RPMI8226 (cell line): ENCODE measurements around the gene EOGT.

Experiments used
- DNase-seq: peaks from one replicate; pipeline ENCODE4 v3.0.0-alpha.2; 2015

Gene EOGT

GRCh38 chr3:68953816-68954444, 59.6 kb downstream of the EOGT start:
- DNase-seq = peak; percentile 30

DNA sequence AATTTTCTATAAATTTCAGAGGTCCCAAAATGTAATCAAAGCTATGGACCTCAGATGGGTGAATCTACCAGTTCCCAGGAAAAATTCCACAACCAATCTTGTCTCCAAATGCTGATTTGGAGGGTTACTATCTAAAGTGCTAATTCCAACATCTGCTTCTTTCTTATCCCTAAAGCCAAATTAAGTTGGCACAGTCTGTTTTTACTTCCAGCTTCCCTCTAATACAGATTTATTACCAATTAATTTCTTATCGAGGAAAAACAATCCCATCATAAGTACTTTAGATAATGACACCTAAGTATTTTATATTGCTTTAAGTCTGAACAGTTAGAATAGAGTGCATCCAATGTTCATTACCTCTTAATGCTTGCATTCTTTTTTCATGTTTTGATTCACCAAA, 68.3 kb downstream of the EOGT start:
- DNase-seq = no peak

DNA sequence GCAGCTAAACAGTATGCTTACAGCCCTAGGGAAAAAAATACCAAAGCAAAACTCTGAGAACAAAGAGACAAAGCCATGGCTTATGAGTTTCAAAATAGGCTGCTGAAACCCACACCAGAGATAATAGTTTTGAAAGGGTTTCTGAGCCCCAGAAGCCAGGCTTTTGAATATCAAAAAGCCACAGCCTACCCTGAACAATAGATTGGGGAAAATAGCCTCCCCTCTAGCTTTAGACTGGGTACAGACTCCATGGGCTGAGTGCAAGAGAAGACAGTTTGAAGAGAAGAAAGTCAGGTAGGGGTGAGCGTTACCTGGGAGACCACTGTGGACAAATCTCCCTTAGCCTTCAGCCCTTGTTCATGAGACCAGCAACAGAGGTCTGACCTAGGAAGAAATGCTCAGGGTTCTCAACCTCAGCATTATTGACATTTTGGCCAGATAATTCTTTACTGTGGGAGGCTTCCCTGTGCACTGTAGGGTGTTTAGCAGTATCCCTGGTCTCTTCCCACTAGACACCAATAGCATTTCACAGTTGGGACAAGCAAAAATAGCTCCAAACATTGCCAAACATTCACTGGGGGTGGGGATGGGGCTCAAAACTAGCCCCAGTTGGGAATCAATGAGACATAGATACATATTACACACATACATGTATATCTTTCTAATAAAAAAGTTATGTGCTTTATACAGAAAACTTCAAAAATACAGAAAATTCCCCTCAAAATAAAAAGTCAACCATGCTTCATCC, 69.6 kb downstream of the EOGT start:
- no peak for DNase-seq

DNA sequence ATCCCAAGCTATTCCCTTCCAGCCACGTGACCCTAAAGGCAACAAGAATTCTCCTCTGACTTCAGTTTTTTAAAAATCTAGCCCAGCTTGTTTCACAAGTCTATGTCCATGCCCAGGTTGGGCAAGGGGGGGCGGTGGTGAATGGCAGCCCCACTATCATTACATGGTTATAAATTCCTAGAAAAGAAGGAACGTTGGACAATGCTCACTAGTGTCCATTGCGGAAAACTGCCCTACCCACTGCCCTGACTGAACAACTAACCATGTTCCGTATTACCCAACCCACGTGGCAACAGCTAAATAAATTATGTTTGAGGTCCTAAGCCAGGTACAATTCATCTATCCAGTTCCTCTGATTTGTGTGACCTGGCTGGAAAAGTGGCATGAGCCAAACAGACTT, 72.4 kb downstream of the EOGT start:
- DNase-seq = no peak

DNA sequence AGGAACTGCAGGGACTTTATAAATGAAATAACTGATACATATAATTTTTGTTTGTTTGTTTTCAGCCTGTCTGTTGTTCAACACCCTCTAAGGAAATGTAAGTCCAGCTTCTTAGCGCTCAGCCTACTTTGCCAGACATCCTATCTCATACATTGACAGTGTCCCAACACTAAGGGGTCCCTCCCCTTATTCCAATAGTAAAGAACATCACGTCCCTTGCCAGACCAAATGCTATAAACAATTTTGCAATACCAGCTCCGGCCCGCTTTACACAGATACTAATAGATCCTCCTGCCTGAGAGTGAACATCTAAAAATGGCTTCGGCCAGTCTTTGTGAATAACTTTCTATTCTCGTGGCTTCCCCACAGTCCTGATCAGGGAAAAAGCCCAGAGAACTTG, 76.6 kb downstream of the EOGT start:
- DNase-seq = no peak

DNA sequence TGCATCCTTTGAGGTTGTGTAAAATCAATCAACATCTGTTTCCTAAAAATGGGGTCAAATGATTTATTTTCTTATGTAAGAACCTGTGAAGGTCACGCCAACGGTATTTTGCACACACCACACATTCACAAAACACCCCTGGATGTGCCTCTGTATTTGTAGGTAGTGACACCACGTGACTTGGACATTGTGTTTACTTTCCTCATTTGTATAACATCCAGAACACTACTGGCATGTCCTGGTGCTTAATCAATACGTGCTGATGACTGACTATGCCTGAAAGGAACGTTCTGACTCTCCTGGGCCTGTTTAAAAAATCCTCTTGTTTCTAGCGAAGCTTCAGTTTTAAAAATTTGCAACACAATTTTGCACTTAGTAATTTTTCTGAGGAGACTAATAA, 77.7 kb downstream of the EOGT start:
- no peak for DNase-seq

DNA sequence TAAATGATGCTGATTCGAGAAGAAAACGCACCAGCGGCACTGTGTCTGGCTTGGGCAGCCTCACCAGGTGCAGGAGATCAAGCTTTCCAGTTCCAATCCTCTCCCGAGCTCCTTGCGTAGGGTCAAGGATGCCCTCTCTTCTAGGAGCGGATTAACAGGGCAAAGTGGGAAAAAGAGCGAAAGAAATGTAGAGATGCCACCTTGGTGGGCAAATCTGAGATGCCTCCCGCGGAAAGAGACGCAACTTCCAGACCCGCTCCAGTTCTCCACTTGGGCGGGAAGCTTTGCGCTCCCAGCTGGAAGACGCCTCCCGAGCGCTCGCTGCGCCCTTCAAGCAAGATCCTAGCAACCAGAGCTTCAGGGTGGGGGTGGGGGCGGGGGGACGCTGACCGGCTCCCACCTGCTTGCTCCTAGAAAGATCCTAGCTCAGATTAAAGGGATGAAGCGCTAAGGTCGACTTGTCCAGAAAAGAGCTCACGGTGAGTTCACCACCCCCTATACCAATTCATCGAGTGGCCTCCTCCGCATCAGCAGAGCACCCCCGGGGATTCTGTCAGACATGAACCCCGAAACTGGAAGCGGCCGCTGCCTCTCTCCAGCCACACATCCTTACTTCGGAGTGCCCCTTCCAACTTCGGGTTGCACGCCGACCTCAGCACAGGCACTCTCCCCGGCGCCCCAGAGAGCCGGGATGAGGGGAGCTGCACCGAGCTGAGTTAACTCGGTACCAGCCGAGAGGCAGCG, 81.9 kb downstream of the EOGT start:
- no peak for DNase-seq
